Keratinocyte (primary cell): Measurements from ENCODE around the gene TAS2R16.

Source experiments
- CTCF ChIP-seq, 3 experiments: IDR thresholded peaks in 1 of 3; conservative IDR thresholded peaks in 1 of 3; optimal IDR thresholded peaks in 1 of 3; 2 replicates in 2 of 3; 3 replicates in 1 of 3; pipeline versions ENCODE3 to v1.5.1; 2011; ENCODE audit warnings: low read length in 3 of 3, mild to moderate bottlenecking in 3 of 3, moderate library complexity in 2 of 3, control low read depth in 1 of 3, inconsistent platforms in 1 of 3; ENCODE audit not compliant: insufficient read depth in 2 of 3; ENCODE audit errors: extremely low read depth in 1 of 3
- EZH2 ChIP-seq: IDR thresholded peaks from one replicate; pipeline ENCODE4 v1.6.1; 2012; ENCODE audit warnings: inconsistent platforms, mild to moderate bottlenecking, low read length, moderate library complexity

GRCh38 chr7:122975341-122975740 lies 20.2 kb downstream of the TAS2R16 start:
- no peak for TF ChIP-seq CTCF (optimal IDR thresholded peaks at IDR 0.05 in 1 of 3, IDR thresholded peaks at IDR 0.05 in 1 of 3, conservative IDR thresholded peaks at IDR 0.05 in 1 of 3; ENCODE audit: extremely low read depth in 1 of 3, insufficient read depth in 2 of 3, low read length in 3 of 3)
- no peak for TF ChIP-seq EZH2
